Astrocyte (in vitro differentiated cells and primary cell): ENCODE measurements around the gene COA8. TPM values are rescaled to one million over a fixed set of nuclear protein-coding genes. Genes with fewer than 3 reads are reported as not detected.

Experiments used
- DNase-seq: peaks from one replicate; pipeline ENCODE4 v3.0.0-alpha.2; 2010; ENCODE audit warnings: low read depth
- FAIRE-seq: peaks from 2 replicates; lab custom pipeline; 2011; peaks lifted over from hg19 to GRCh38; lab: Jason Lieb, UNC
- H2AFZ ChIP-seq: 2 replicates; pipeline ENCODE4 v1.6.0; 2012; ENCODE audit warnings: low read depth, low read length, inconsistent platforms
- H3K27ac ChIP-seq: 2 replicates; pipeline ENCODE4 v1.5.1; 2011; ENCODE audit warnings: low read depth, low read length, inconsistent platforms
- H3K27me3 ChIP-seq: 2 replicates; pipeline ENCODE4 v1.6.0; 2011; ENCODE audit warnings: low read length, inconsistent platforms; ENCODE audit not compliant: insufficient read depth
- H3K36me3 ChIP-seq: 2 replicates; pipeline ENCODE4 v1.5.1; 2011; ENCODE audit warnings: low read length, inconsistent platforms; ENCODE audit not compliant: insufficient read depth
- H3K4me1 ChIP-seq: 2 replicates; pipeline ENCODE4 v1.5.1; 2011; ENCODE audit warnings: low read length, inconsistent platforms; ENCODE audit not compliant: insufficient read depth
- H3K4me2 ChIP-seq: 2 replicates; pipeline ENCODE4 v1.6.0; 2012; ENCODE audit warnings: low read length, inconsistent platforms
- H3K4me3 ChIP-seq: 2 replicates; pipeline ENCODE4 v1.5.1; 2011; ENCODE audit warnings: low read depth, mild to moderate bottlenecking, low read length, inconsistent platforms; ENCODE audit not compliant: insufficient read depth
- H3K79me2 ChIP-seq: 2 replicates; pipeline ENCODE4 v1.6.0; 2012; ENCODE audit warnings: mild to moderate bottlenecking, low read length, inconsistent platforms; ENCODE audit not compliant: insufficient read depth
- H3K9ac ChIP-seq: 2 replicates; pipeline ENCODE4 v1.6.0; 2012; ENCODE audit warnings: mild to moderate bottlenecking, low read length, inconsistent platforms
- H3K9me3 ChIP-seq: 2 replicates; pipeline ENCODE4 v1.5.1; 2012; ENCODE audit warnings: low read depth, mild to moderate bottlenecking, low read length, inconsistent platforms; ENCODE audit not compliant: insufficient read depth
- H4K20me1 ChIP-seq: 2 replicates; pipeline ENCODE4 v1.6.0; 2012; ENCODE audit warnings: low read length, inconsistent platforms; ENCODE audit not compliant: insufficient read depth
- H3K27ac Mint-ChIP-seq: one replicate; pipeline ENCODE4 v1.8.0; 2021; ENCODE audit warnings: mild to moderate bottlenecking, mixed read lengths; ENCODE audit not compliant: unreplicated experiment
- H3K27me3 Mint-ChIP-seq: one replicate; pipeline ENCODE4 v1.8.0; 2021; ENCODE audit warnings: low read depth, mixed read lengths; ENCODE audit not compliant: unreplicated experiment
- H3K36me3 Mint-ChIP-seq: one replicate; pipeline ENCODE4 v1.8.0; 2021; ENCODE audit warnings: low read depth, mixed read lengths; ENCODE audit not compliant: unreplicated experiment
- H3K4me1 Mint-ChIP-seq: one replicate; pipeline ENCODE4 v1.8.0; 2021; ENCODE audit warnings: low read depth, mixed read lengths; ENCODE audit not compliant: unreplicated experiment
- H3K4me3 Mint-ChIP-seq: one replicate; pipeline ENCODE4 v1.8.0; 2021; ENCODE audit warnings: mild to moderate bottlenecking, moderate library complexity, mixed read lengths; ENCODE audit not compliant: unreplicated experiment
- H3K9me3 Mint-ChIP-seq: one replicate; pipeline ENCODE4 v1.8.0; 2021; ENCODE audit warnings: mild to moderate bottlenecking, mixed read lengths; ENCODE audit not compliant: unreplicated experiment
- EZH2 ChIP-seq: IDR thresholded peaks from 2 replicates; pipeline ENCODE4 v1.6.1; 2012; ENCODE audit warnings: mild to moderate bottlenecking, low read length, inconsistent platforms; ENCODE audit not compliant: insufficient read depth
- total RNA-seq: library from RNA; stranded (reverse); gene quantifications from 2 replicates; pipeline ENCODE4 v1.2.1, GENCODE V29; 2021
- TF ChIP-seq, protein P1 (sequence below): IDR thresholded peaks from 2 replicates; pipeline ENCODE4 v1.5.1; 2011; ENCODE audit warnings: low read depth, mild to moderate bottlenecking, inconsistent platforms, low read length, moderate library complexity; ENCODE audit not compliant: insufficient read depth

Gene COA8
- total RNA-seq, 1 donor from 2014 or later = 56.2 TPM

DNA sequence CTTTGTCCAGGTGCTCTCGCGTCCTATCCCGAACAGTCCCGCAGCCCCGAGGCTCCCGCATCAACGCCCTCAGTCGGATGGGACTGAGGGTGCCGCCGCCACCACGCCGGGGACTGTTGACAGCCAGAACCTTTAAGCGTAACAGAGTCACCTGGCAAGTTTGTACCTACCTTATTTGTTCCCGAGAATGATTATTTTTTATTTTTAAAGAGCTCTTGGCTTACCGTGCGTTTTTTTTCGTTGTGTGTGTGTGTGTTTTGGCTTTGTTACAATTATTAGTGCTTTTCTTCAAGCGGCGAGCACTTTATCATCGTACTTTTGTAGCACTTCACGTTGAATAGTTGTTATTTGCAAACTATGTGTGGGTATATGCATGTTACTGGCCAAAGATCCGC, 463 bp downstream of the COA8 start:
- Histone ChIP-seq H3K4me3 (peak overlapping the region; percentile 99), H3K4me2 (peak overlapping the region; percentile 99), H3K27me3 (no peaks in the 10 kb centered on the region), H3K9me3 (no peaks in the 10 kb centered on the region), H3K36me3 (peaks cover 20% of the 10 kb centered on the region), H2AFZ (peak overlapping the region; percentile 82), H3K9ac (peak overlapping the region; percentile 88), H3K79me2 (peaks cover 95% of the 10 kb centered on the region), H3K27ac (peak overlapping the region; percentile 89), H3K4me1 (peaks cover 27% of the 10 kb centered on the region), H4K20me1 (peaks cover 63% of the 10 kb centered on the region)
- peak overlapping the region; percentile 93 for H3K4me3 Mint-ChIP-seq
- DNase-seq = no peak
- FAIRE-seq = no peak
- peaks cover 25% of the 10 kb centered on the region for H3K4me1 Mint-ChIP-seq
- H3K27ac Mint-ChIP-seq = peak overlapping the region; percentile 27
- H3K27me3 Mint-ChIP-seq = no peaks in the 10 kb centered on the region
- H3K36me3 Mint-ChIP-seq = peaks cover 10% of the 10 kb centered on the region
- no peaks in the 10 kb centered on the region for H3K9me3 Mint-ChIP-seq
- TF ChIP-seq, protein P1, sequence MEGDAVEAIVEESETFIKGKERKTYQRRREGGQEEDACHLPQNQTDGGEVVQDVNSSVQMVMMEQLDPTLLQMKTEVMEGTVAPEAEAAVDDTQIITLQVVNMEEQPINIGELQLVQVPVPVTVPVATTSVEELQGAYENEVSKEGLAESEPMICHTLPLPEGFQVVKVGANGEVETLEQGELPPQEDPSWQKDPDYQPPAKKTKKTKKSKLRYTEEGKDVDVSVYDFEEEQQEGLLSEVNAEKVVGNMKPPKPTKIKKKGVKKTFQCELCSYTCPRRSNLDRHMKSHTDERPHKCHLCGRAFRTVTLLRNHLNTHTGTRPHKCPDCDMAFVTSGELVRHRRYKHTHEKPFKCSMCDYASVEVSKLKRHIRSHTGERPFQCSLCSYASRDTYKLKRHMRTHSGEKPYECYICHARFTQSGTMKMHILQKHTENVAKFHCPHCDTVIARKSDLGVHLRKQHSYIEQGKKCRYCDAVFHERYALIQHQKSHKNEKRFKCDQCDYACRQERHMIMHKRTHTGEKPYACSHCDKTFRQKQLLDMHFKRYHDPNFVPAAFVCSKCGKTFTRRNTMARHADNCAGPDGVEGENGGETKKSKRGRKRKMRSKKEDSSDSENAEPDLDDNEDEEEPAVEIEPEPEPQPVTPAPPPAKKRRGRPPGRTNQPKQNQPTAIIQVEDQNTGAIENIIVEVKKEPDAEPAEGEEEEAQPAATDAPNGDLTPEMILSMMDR = no peak
- TF ChIP-seq EZH2 = no peak

GRCh38 chr14:103563844-103564505, 1.2 kb downstream of the COA8 start:
- Mint-ChIP-seq H3K27ac (peak overlapping the region; percentile 63), H3K27me3 (no peaks in the 10 kb centered on the region), H3K9me3 (no peaks in the 10 kb centered on the region), H3K4me1 (peaks cover 20% of the 10 kb centered on the region), H3K4me3 (peak overlapping the region; percentile 93), H3K36me3 (peaks cover 10% of the 10 kb centered on the region)
- H3K79me2 ChIP-seq = peaks cover 94% of the 10 kb centered on the region
- H2AFZ ChIP-seq = no peak overlapping the region
- H3K4me3 ChIP-seq = peak overlapping the region; percentile 99
- H3K4me1 ChIP-seq = peaks cover 21% of the 10 kb centered on the region
- no peaks in the 10 kb centered on the region for H3K27me3 ChIP-seq
- DNase-seq (no peak), FAIRE-seq (no peak)
- no peak for TF ChIP-seq EZH2
- TF ChIP-seq, protein P1 = no peak
- no peaks in the 10 kb centered on the region for H3K9me3 ChIP-seq
- H4K20me1 ChIP-seq = peaks cover 59% of the 10 kb centered on the region
- H3K9ac ChIP-seq = peak overlapping the region; percentile 88
- H3K27ac ChIP-seq = no peak overlapping the region
- H3K4me2 ChIP-seq = peak overlapping the region; percentile 99
- H3K36me3 ChIP-seq = peaks cover 18% of the 10 kb centered on the region

- H3K27me3 Mint-ChIP-seq = no peaks in the 10 kb centered on the region
- H3K36me3 ChIP-seq = peaks cover 6% of the 10 kb centered on the region
- no peak overlapping the region for H3K9ac ChIP-seq
- H3K9me3 Mint-ChIP-seq = no peaks in the 10 kb centered on the region
- DNase-seq (no peak), FAIRE-seq (no peak)
- H3K4me3 ChIP-seq = no peak overlapping the region
- H4K20me1 ChIP-seq = peaks cover 67% of the 10 kb centered on the region
- no peaks in the 10 kb centered on the region for H3K27me3 ChIP-seq
- peaks cover 3% of the 10 kb centered on the region for H3K4me1 ChIP-seq
- H3K9me3 ChIP-seq = no peaks in the 10 kb centered on the region
- no peak overlapping the region for H2AFZ ChIP-seq
- H3K4me1 Mint-ChIP-seq = peaks cover 16% of the 10 kb centered on the region
- peak overlapping the region; percentile 16 for H3K4me2 ChIP-seq
- no peak overlapping the region for H3K4me3 Mint-ChIP-seq
- no peaks in the 10 kb centered on the region for H3K36me3 Mint-ChIP-seq
- H3K79me2 ChIP-seq = peaks cover 77% of the 10 kb centered on the region
- peak overlapping the region; percentile 63 for H3K27ac Mint-ChIP-seq
- H3K27ac ChIP-seq = no peak overlapping the region
- no peak for TF ChIP-seq EZH2
- TF ChIP-seq, protein P1 = no peak
Measured at GRCh38 chr14:103568952-103569351, 6.2 kb downstream of the COA8 start.
